ENCODE results near the gene MRPS23. TPM values are rescaled to one million over a fixed set of nuclear protein-coding genes. Genes with fewer than 3 reads are reported as not detected.

The MRPS23 gene
- total and polyA plus RNA-seq, 2 of the 8 experiments (the other 6 are each of a cell fraction or from before 2014, with no cell fraction given), result 38.6 to 60.4 TPM

DNA sequence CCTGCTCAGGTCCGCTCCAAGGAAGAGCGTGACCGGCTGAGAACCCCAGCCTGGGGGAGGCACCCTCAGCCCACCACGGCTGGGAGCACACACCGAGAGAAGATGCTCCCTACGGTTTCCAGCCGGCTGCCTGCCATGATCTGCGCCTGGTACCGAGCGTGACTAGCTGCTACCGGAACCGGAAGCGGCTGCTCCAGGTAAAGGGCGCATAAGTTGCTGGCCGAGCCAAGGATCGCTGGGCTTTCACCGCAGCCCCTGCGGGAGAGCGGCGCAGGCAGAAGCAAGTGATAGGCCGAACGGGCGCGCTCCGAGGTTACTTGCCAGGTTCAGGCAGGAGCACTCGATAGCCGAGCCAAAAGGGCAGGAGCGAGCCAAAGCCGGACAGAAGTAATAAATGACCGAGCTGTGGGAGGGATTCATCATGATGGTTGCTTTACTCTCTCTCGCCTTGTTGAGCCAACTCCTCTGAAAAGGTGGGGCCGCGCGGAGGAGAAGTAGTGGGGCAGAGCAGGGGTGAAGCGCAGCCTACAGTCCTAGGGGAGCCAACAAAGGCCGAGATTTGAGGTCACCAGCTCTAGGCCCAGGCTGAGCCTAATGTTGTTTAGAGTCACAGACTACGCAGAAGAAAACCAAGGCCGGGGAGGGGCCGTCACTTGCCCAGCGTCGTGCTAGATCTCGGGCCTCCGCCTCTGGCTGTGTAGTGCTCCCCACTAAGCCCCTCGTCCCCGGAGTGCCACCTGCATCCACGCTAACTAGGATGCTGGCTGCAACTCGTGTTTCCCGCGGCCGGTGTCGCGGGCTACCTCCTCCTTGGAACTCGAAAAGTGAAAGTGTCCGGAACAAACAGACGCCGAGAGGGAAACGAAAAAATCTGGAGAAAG lies at the start of gene MRPS23 (continued):
- 0 out of 2 replicates have a peak, but pooled peaks have one; percentile 66 for TF ChIP-seq TCF12 (IDR thresholded peaks at IDR 0.05; ENCODE audit: low read depth, low read length)
- no peak for TF ChIP-seq GTF2F1 (IDR thresholded peaks at IDR 0.05; ENCODE audit: borderline replicate concordance, low read depth, low read length)
- peak; percentile 84 for TF ChIP-seq PHF8 (conservative IDR thresholded peaks at IDR 0.05; ENCODE audit: low read depth, low read length)
- peak; percentile 78 for TF ChIP-seq CREB1 (IDR thresholded peaks at IDR 0.05)
- peak; percentile 90 for TF ChIP-seq SP1 (IDR thresholded peaks at IDR 0.05; ENCODE audit: low read depth, low read length)
- peak; percentile 29 for TF ChIP-seq NANOG (IDR thresholded peaks at IDR 0.05; ENCODE audit: insufficient read depth, low read depth, low read length, poor library complexity, severe bottlenecking)
- no peak for TF ChIP-seq SUZ12 (IDR thresholded peaks at IDR 0.05; ENCODE audit: low read length)
- TF ChIP-seq EZH2 (IDR thresholded peaks at IDR 0.05; ENCODE audit: low read depth, low read length, severe bottlenecking), result peak; percentile 26
- TF ChIP-seq FOSL1 (IDR thresholded peaks at IDR 0.05; ENCODE audit: insufficient read depth, low read depth, low read length), result no peak
- TF ChIP-seq CTBP2 (IDR thresholded peaks at IDR 0.05; ENCODE audit: borderline replicate concordance, insufficient read depth, insufficient read length, low read length), result no peak
- peak; percentile 76 for TF ChIP-seq POLR2AphosphoS5 (IDR thresholded peaks at IDR 0.05; ENCODE audit: low read depth, low read length)
- TF ChIP-seq ZNF274 (IDR thresholded peaks at IDR 0.05; ENCODE audit: borderline replicate concordance, extremely low read depth, low read length), result no peak
- TF ChIP-seq JUND (IDR thresholded peaks at IDR 0.05; ENCODE audit: low read length), result no peak
- TF ChIP-seq KDM5A (IDR thresholded peaks at IDR 0.05; ENCODE audit: low read length), result peak; percentile 84; the same call in 1 of the 2 replicates
- peak in 1 of 2 experiments; percentile 93; a peak in 1 of 4 replicates for TF ChIP-seq HDAC2 (IDR thresholded peaks at IDR 0.05; ENCODE audit: borderline replicate concordance in 1 of 2, low read depth in 2 of 2, low read length in 2 of 2)
- TF ChIP-seq, protein P1, sequence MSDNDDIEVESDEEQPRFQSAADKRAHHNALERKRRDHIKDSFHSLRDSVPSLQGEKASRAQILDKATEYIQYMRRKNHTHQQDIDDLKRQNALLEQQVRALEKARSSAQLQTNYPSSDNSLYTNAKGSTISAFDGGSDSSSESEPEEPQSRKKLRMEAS (IDR thresholded peaks at IDR 0.05), result peak; percentile 72; the same call in 1 of the 2 replicates
- TF ChIP-seq SP4 (IDR thresholded peaks at IDR 0.05; ENCODE audit: low read length), result peak; percentile 63; the same call in 1 of the 2 replicates
- no peak for TF ChIP-seq KDM1A (IDR thresholded peaks at IDR 0.05; ENCODE audit: borderline replicate concordance, low read length)
- 0 out of 2 replicates have a peak, but pooled peaks have one; percentile 13 for TF ChIP-seq TEAD4 (IDR thresholded peaks at IDR 0.05; ENCODE audit: low read depth, low read length)
- no peak for TF ChIP-seq RXRA (IDR thresholded peaks at IDR 0.05; ENCODE audit: insufficient read depth, low read depth, low read length)
- TF ChIP-seq TAF7 (optimal IDR thresholded peaks at IDR 0.05; ENCODE audit: borderline replicate concordance, low read depth, low read length), result no peak
- no peak for TF ChIP-seq JUN (IDR thresholded peaks at IDR 0.05; ENCODE audit: low read depth, low read length)
- TF ChIP-seq EP300 (IDR thresholded peaks at IDR 0.05; ENCODE audit: borderline replicate concordance in 1 of 2, low read depth in 2 of 2, low read length in 2 of 2), result peak in 1 of 2 experiments; percentile 92; a peak in 1 of 3 replicates
